HG02642 (cell line): ENCODE data around the gene PRKCSH.
"Not testable (repeated sequence)": the region's sequence is repeated elsewhere in the genome, so short reads cannot be mapped to it uniquely, and the experiment has no call there.

ENCODE experiments used
- ATAC-seq: cut with Tn5 transposase; IDR thresholded peaks from one replicate; pipeline ENCODE4 v1.9.1; 2021; ENCODE audit warnings: mild to moderate bottlenecking; ENCODE audit not compliant: unreplicated experiment, poor library complexity

PRKCSH gene, protein sequence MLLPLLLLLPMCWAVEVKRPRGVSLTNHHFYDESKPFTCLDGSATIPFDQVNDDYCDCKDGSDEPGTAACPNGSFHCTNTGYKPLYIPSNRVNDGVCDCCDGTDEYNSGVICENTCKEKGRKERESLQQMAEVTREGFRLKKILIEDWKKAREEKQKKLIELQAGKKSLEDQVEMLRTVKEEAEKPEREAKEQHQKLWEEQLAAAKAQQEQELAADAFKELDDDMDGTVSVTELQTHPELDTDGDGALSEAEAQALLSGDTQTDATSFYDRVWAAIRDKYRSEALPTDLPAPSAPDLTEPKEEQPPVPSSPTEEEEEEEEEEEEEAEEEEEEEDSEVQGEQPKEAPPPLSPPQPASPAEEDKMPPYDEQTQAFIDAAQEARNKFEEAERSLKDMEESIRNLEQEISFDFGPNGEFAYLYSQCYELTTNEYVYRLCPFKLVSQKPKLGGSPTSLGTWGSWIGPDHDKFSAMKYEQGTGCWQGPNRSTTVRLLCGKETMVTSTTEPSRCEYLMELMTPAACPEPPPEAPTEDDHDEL

DNA sequence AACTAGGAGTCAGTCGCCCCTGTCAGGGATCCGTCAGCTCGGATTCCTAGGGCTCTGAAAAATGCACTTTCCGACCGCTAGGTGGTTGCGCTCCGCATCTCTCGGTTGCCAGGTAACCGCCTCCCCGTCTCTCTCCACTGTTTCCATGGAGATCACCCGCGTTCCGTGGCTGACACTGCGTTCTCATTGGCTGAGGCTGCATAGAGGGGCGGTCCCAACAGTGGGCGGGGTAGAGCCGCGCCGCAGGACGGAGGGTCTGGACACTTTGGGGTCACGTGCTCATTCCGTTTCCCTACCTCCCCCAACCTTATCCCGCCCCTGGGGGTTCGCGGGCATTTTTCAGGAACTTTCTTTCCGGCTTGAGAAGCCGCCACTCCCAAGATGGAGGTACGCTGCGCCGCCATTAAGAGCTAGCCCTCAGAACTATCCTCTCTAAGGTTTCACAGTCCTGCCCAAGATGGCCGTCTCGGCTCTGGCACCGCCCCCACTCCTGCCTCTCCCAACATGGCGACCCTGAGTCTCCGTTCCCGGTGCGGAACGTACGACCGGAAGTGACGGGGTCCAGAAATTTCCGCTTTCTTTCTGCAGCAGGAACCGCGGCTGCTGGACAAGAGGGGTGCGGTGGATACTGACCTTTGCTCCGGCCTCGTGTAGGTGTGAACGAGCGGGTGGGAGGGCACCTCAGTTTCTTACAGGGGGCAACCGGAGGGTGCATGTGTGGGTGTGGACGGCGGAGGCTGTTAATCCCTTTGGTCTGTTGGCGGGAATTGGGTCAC is at the start of gene PRKCSH, which contains the start of gene ODAD3:
Gene PRKCSH (plus strand): TSS at position 579 of the 776 bp plus-strand sequence. CDS start 483 bp downstream, outside the sequence.
Gene ODAD3 (minus strand): TSS at position 65 of the 776 bp plus-strand sequence. CDS start 105 bp downstream, outside the sequence.
- ATAC-seq: peak; percentile 92

DNA sequence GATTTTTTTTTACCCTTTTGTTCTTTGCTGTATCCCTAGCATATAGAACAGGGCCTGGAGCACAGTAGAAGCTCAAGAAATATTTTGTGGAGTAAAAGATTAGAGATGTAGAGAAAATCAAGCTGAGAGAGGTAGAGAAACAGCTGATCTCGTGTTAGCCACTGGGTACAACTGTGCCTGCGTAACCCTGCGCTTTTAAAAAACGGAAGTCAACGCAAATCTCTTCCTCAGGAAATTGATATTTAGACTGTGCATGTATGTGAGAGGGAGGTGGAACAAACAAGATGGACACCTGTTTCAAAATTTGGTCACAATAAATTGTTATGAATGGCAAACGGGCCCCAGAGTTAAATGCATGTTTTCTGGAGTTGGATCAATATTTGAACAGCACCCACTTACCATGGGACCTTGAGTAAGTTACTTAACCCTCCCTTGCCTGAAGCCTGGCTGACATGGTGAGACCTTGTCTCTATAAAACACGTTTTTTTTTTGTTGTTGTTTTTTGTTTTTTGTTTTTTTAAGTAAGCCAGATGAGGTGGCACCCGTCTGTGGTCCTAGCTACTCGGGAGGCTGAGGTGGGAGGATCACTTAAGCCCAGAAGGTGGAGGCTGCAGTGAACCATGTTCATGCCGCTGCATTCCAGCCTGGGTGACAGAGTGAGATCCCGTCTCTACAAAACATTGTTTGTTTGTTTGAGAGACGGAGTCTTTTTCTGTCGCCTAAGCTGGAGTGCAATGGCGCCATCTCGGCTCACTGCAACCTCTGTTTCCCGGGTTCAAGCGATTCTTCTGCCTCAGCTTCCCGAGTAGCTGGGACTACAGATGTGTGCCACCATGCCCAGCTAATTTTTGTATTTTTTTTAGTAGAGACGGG is 48.0 kb upstream of the PRKCSH start:
- no peak for ATAC-seq

DNA sequence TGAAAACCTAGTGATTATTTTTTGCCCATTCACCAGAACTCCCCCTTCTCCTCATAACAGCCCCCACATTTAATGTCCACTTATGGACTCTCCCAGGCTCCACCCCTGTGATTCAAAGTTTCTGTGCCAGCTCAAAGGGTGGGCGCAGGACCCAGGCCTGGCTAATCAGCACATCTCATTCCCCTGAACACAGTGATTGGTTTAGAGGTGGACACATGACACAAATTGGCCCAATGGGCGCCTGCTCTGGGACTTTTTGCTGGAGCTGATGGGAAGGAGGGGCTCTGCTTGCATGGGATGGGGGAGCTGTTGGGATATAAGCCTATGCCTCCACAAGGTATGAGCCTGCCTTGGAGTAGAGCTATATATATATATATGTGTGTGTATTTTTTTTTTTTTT is 45.1 kb upstream of the PRKCSH start:
- ATAC-seq: no peak

DNA sequence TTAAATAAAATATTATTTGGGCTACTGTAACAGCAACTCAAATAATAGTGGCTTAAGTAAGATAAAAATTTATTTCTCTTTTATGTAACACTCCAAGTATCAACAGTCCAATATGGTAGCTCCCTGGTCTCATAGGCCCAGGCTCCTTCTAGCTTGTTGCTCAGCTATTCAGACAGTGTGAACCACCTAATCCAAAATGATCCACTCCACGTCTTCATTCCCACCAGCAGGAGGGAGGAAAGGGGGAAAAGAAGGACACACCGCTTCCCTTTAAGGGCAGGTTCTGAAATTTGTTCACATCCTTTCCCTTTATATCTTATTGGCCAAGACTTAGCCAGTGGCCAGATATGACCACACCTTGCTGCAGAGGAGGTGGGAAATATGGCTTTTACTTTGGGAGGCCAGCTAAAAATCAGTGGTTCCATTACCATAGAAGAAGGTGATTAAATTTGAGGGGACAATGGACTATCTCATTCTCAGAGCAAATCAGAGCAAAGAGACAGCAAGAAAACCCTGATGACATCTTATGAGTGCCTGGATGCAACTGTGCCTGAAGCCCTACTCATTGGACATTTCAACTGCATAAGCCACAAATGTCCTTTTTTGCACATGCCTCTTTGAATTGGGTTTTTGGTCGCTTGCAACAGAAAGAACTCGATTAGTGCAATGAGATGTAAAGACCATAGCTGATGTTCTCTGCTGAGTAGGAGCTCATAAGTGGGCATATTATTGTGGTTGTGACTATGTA is 44.3 kb upstream of the PRKCSH start:
- ATAC-seq: no peak

DNA sequence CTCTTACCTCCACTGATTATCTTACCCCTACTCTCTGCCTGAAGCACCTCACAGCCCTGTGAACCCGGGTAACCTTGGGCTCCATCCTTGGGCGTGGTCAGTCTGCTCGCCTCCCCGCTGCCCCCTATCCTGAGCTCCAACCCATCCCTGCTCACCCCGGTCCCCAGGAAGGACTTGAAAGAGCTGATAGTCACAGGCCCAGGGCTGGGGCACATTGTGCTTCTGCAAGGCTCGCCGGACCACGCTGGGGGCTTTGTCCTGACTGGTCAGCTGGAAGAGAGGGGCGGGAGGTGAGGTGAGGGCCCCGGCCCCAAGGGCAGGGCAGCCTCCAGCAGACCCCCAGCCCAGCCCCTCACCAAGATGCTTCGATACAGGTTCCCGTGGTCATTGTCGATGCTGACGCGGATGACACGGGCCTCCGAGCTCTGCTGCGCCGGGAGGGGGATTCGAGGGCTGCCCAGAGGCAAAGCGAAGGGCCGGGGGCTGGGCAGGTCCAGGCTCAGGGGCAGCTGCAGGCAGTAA is 38.3 kb upstream of the PRKCSH start:
- ATAC-seq: no peak

DNA sequence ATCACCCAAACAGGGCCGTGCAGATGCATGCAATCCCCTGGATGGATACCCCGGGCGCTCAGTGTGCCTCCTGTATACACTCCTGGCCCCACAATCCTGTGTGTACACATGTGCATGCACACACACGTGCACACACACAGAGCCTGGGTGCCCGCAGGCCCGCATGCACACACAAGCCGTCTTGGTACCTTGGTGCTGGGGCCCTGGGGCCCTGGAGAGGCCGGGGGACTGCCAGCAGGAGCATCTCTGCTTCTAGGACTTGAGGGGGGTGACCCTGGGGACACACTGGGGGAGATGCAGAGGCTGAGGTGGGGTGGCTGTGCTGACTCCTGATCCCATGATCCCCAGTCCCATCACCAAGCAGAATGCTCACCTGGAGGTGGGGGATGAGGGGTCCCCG is 35.8 kb upstream of the PRKCSH start:
- no peak for ATAC-seq

DNA sequence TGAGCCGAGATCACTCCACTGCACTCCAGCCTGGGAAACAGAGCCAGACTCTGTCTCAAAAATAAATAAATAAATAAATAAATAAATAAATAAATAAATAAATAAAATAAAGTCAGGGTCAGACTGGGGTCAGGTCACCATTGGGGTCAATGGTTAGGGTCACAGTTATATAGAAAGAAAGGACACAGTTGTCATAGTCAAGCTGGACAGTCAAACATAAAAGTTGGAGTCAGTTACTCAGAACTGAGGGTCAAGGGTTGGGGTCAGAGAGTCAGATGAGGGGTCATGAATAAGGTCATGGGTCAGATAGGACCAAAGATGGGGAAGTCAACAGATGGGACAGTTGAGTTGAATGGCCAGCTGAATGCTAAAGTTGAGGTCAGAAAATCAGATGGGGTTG is 34.6 kb upstream of the PRKCSH start:
- ATAC-seq: no peak

DNA sequence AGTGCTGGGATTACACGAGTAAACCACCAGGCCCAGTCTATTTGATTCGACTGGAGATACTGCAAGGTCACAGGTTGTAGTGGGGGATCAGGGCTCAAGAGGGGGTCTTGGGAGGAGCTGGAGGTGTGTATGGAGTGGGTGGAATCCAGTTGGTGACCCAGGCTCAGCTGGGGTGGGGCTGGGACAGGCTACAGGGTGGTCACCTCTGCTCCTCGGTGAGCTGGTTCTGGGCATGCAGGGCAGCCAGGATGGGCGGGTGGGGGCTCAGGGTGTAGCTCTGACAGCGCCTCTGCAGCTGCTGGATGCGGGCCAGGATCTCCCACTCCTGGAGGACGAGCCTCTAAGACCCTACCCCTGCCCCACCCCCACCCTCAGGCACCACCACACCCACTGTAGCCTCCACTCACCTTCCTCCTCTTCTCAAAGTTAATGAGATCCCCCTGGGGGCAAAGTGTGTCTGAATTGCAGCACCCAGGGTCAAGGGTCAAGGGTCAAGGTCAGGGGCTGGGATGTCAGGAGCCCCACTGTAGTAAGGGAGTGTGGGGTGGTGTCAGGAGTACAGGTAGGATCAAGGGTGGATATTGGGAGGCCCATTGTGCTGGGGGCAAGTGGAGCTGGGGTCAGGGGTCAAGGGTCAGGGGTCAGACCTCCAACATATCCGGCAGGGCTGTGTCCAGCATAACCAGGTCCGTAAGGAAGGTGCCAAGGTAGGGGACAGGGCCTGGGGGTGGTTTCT is 33.5 kb upstream of the PRKCSH start:
- ATAC-seq: no peak

DNA sequence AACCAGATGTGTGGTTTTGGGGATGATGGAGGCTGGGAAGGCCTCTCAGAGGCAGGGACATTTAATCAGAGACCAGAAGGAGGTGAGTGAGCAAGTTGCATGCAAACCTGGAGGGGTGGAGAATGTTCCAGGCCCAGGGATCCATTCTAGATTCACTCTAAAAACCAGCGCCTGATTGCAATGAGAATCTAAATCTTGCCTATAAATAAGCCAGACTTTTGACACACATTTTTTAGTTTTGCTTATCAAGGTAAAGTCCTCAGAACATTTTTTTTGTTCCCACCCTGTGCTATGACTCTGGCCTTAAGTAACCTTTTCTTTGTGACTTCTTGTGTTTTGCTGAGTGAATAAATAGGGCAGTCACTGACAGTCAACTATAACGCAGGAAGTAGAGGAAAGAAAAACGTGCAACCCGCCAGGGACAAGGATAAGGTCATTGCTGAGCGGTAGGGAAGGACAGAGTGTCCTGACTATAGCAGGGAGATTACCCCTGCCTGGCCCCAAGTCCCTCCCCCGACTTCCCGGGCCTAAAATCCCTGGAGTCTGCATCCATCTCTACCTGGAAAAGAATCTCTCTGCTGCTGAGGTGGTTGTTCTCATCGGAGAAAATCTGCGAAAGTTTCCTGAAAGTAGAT is 30.7 kb upstream of the PRKCSH start:
- no peak for ATAC-seq

DNA sequence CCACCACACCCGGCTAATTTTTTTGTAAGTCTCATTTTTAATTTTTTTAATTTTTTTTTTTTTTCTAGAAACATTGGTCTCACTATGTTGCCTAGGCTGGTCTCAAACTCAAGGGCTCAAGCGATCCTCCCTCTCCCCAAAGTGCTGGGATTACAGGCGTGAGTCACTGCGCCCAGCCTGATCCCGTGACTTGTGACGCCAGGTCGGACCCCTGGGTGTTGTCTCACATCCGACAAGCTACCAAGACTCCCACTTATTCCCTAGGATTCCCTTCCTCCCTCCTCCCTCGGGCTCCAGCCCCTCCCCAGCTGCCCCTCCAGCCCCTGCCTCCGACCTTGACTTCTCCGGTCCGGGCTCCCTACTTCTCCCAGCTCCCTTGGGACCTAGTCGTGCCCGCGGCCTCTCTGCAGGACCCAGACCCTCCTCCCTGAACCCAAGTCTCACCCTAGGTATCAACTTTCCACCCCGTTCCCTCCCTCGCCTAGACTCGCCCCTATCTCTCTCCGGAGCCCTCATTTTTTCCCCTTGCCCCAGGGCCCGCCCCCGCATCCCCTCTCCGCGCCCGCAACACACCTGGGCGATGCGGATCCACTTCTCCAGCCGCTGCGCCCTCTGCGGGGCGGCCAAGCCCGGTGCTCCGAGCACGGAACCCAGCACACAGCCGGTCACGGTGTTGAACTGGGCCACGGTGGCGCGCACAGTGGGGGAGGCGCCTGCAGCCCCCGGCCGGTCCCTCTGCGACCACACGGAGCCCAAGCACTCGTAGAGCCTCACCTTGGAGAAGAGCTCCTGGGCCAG is 29.4 kb upstream of the PRKCSH start:
- no peak for ATAC-seq

DNA sequence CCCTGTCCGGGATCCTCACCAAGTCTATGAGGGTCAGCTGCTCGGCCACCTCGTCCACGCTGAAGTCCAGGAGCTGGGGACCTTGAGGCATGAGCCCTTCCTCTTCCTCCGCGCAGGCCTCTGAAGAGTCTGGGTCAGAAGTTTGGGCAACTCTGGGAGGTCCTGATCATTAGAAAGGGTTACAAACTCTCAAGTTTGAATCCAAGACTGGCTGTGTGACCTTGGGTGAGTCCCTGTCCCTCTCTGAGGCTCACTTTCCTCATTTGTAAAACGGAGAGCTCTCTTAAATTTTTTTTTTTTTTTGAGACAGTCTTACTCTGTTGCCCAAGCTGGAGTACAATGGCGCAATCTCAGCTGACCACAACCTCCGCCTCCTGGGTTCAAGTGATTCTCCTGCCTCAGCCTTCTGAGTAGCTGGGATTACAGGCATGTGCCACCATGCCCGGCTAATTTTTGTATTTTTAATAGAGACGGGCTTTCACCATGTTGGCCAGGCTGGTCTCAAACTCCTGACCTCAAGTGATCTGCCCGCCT is 28.7 kb upstream of the PRKCSH start:
- ATAC-seq: not testable (repeated sequence)

DNA sequence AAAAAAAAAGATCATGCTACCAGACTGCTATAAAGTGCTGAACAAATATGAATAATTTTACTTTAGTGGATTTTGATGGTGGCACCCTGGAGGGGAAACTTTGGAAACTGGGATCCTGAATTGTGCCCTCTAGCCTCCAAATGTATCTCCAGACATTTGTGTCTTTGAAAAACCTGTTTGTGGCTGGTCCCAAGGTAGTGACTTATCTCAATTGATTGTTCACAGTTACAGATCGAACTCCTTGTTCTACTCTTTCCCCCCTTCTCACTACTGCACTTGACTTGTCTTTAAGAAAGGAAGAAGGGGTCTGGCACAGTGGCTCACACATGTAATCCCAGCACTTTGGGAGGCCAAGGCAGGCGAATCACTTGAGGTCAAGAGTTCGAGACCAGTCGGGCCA is 26.8 kb upstream of the PRKCSH start:
- ATAC-seq: no peak

DNA sequence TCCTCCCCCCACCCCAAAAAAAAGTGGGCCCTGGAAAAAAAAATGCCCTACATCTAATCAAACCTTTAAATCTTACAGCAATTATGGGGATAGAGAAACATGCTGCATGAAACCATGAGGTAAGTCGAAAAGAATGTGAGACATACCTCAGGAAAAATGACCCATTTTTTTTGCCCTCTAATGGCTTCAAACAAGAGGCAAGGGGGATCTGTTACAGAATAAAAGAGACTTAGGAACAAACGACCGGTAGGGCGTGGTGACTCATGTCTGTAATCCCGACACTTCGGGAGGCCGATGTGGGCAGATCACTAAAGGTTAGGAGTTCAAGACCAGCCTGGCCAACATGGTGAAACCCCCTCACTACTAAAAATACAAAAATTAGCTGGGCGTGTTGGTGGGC is 24.8 kb upstream of the PRKCSH start:
- ATAC-seq: no peak

DNA sequence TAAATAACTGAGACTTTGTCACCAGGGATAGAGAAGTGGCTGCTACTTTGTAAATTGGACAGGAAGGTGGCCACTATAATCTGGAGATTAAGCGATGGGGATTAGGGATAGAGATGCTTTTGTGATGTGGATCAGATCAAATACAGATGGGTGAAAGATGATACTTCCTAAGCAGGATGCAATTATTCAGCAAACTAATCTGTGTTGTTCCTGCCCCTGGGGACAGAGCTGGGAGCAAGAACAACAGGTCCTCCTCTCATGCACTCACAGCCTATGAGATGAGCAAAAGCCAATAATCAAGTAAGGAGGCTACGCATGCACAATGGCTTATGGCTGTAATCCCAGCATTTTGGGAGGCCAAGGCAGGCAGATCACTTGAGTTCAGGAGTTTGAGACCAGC is 20.9 kb upstream of the PRKCSH start:
- ATAC-seq: no peak

DNA sequence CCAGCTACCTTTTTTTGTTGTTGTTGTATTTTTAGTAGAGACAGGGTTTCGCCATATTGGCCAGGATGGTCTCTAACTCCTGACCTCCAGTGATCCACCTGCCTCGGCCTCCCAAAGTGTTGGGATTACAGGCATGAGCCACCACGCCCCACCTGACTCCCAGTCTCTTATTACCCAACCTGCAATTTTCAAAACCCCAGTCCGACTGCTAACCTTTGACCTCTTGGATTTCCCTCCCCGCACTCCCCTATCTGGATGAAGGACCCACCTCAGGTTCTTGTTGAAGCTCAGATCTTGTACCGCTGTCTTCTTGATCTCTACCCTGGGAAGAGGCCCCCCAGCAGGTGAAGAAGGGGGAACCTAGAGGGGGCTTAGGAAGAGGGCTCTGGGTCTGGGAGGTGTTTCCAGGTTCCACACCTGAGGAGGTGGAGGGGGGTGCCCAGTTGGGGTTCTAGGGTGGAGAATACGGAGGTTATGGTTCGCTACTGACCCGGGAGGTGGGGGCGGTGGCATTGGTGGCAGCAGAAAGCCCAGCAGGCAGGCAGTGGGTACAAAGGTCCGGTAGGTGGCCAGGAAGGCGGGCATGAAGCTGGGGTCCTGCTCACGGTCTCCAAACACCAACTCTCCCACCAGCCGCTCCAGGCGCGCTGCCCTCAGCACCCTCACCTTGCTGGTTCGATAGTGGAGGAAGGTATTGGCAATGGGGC is 18.9 kb upstream of the PRKCSH start:
- ATAC-seq: no peak

DNA sequence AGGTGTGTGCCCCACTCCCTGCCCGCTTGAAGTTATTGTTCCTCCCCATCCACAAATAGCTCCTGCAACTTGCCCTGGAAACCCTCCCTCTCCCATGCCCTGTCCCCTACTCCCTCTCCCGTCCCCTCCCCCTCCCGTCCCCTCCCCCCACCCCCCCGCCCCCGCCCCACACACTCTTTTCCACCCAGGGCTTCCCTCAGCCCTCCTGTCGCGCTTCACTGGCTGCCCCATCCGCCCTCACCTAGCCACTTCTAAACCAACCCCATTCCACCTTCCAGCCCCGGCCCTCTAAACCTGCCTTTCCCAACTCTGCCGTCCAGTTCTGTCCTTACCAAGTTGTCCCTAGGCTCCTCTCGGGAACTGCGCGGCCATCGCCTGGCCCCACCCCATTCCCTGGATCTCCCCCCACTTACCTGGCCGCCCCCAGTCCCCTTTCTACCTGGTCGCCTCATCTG is 17.3 kb upstream of the PRKCSH start:
- ATAC-seq: no peak
